Activated CD4-positive, alpha-beta T cell treated with anti-CD3 and anti-CD28 coated beads, Interleukin-2, Interleukin-4, amounts not matched to agents 100 ng/mL and 50 ng/mL, durations not matched to agents 16 hours and 8 hours (primary cell): ENCODE results near the gene EXOC3.

Source experiments
- DNase-seq: peaks from one replicate; pipeline ENCODE4 v3.0.0-alpha.2; 2020; ENCODE audit warnings: low spot score

EXOC3 gene

GRCh38 chr5:426392-426976 lies 16.5 kb upstream of the EXOC3 start:
- DNase-seq, result no peak

GRCh38 chr5:427415-428087 lies 15.4 kb upstream of the EXOC3 start:
- DNase-seq, result no peak

GRCh38 chr5:428219-428618 lies 14.8 kb upstream of the EXOC3 start:
- no peak for DNase-seq

- DNase-seq, result no peak
These were observed 14.1 kb upstream of the EXOC3 start for GRCh38 chr5:428754-429452.

- DNase-seq, result no peak
These were observed 13.4 kb upstream of the EXOC3 start for GRCh38 chr5:429453-430188.

GRCh38 chr5:430214-430925 lies 12.6 kb upstream of the EXOC3 start:
- no peak for DNase-seq

GRCh38 chr5:431001-431710 lies 11.8 kb upstream of the EXOC3 start:
- peak; percentile 28 for DNase-seq

- DNase-seq, result no peak
These were observed 11.3 kb upstream of the EXOC3 start for GRCh38 chr5:431711-432050.

- no peak for DNase-seq
These were observed 10.6 kb upstream of the EXOC3 start for GRCh38 chr5:432201-432927.

GRCh38 chr5:432928-433791 lies 9.8 kb upstream of the EXOC3 start:
- DNase-seq, result no peak

GRCh38 chr5:433836-434235 lies 9.1 kb upstream of the EXOC3 start:
- no peak for DNase-seq

- DNase-seq, result no peak
These were observed 8.4 kb upstream of the EXOC3 start for GRCh38 chr5:434443-435146.

GRCh38 chr5:435156-435790 lies 7.7 kb upstream of the EXOC3 start:
- DNase-seq, result no peak

- DNase-seq, result no peak
These were observed 6.9 kb upstream of the EXOC3 start for GRCh38 chr5:435961-436640.

- no peak for DNase-seq
These were observed 6.4 kb upstream of the EXOC3 start for GRCh38 chr5:436641-436975.

GRCh38 chr5:437281-437771 lies 5.7 kb upstream of the EXOC3 start:
- no peak for DNase-seq

GRCh38 chr5:438481-438981 lies 4.4 kb upstream of the EXOC3 start:
- DNase-seq, result no peak

- DNase-seq, result no peak
These were observed 3.8 kb upstream of the EXOC3 start for GRCh38 chr5:439181-439580.
